IMR-90 (cell line): Measurements from ENCODE around the gene ZNF831. TPM values are rescaled to one million over a fixed set of nuclear protein-coding genes. Genes with fewer than 3 reads are reported as not detected.

Source experiments
- ATAC-seq: fragments of 200-7000 bp; cut with Tn5 transposase; 2 replicates; pipeline ENCODE4 v1.9.1; 2020; ENCODE audit warnings: low read depth, mild to moderate bottlenecking, moderate library complexity
- BruUV-seq: library from RNA; stranded (reverse); fragments of 400-500 nt; replicated peaks from 2 replicates; lab custom pipeline; 2021; lab: Mats Ljungman, UMichigan
- CTCF ChIA-PET: fragments of 300-600 bp; formaldehyde crosslinking; extraction: SDS; loops from one replicate; lab custom pipeline; 2021; ENCODE audit warnings: antibody characterized with exemption; lab: Yijun Ruan, JAX
- POLR2A ChIA-PET: fragments of 300-600 bp; sonication (Branson Sonifier 250); formaldehyde crosslinking; loops from one replicate; lab custom pipeline; 2022; ENCODE audit warnings: antibody characterized with exemption; ENCODE audit not compliant: unreplicated experiment; lab: Charles Lee
- DNase-seq: peaks from one replicate; pipeline ENCODE4 v3.0.0; 2013
- H2AFZ ChIP-seq: replicated peaks from 2 replicates; pipeline ENCODE3; 2013; ENCODE audit warnings: low read length, mild to moderate bottlenecking; ENCODE audit not compliant: poor library complexity
- H2AK5ac ChIP-seq: 2 replicates; pipeline ENCODE4 v1.6.1; 2013; ENCODE audit warnings: low read depth, low read length, inconsistent platforms
- H2AK9ac ChIP-seq: replicated peaks from 2 replicates; pipeline ENCODE3; 2013; ENCODE audit warnings: mild to moderate bottlenecking, low read depth, low read length, moderate library complexity; ENCODE audit not compliant: poor library complexity
- H2BK120ac ChIP-seq: 2 replicates; pipeline ENCODE4 v1.6.1; 2013; ENCODE audit warnings: low read depth, low read length, inconsistent platforms
- H2BK15ac ChIP-seq: 3 replicates; pipeline ENCODE4 v1.6.1; 2013; ENCODE audit warnings: low read depth, low read length, inconsistent platforms
- H2BK20ac ChIP-seq: 2 replicates; pipeline ENCODE4 v1.6.1; 2013; ENCODE audit warnings: low read depth, mild to moderate bottlenecking, inconsistent platforms, low read length, moderate library complexity
- H2BK5ac ChIP-seq: 2 replicates; pipeline ENCODE4 v1.6.1; 2013; ENCODE audit warnings: mild to moderate bottlenecking, low read depth, low read length, inconsistent platforms; ENCODE audit not compliant: poor library complexity, severe bottlenecking
- H3K14ac ChIP-seq: replicated peaks from 2 replicates; pipeline ENCODE4 v1.6.1; 2013; ENCODE audit warnings: low read depth, low read length, inconsistent platforms
- H3K18ac ChIP-seq: 2 replicates; pipeline ENCODE4 v1.6.1; 2013; ENCODE audit warnings: low read depth, low read length, control low read depth
- H3K23ac ChIP-seq: 2 replicates; pipeline ENCODE4 v1.6.1; 2013; ENCODE audit warnings: low read depth, low read length, inconsistent platforms
- H3K27ac ChIP-seq: 2 replicates; pipeline ENCODE4 v1.5.1; 2013; ENCODE audit warnings: mild to moderate bottlenecking, control low read depth, low read length; ENCODE audit not compliant: insufficient read depth
- H3K27me3 ChIP-seq: 2 replicates; pipeline ENCODE4 v1.6.1; 2013; ENCODE audit warnings: low read length; ENCODE audit not compliant: control insufficient read depth, insufficient read depth
- H3K36me3 ChIP-seq: 2 replicates; pipeline ENCODE4 v1.6.1; 2013; ENCODE audit warnings: low read length, mixed read lengths; ENCODE audit not compliant: control insufficient read depth, insufficient read depth
- H3K4ac ChIP-seq: 2 replicates; pipeline ENCODE4 v1.6.1; 2013; ENCODE audit warnings: low read depth, low read length, inconsistent platforms
- H3K4me1 ChIP-seq: 2 replicates; pipeline ENCODE4 v1.6.1; 2013; ENCODE audit warnings: low read length, mixed read lengths; ENCODE audit not compliant: control insufficient read depth, insufficient read depth
- H3K4me2 ChIP-seq: 2 replicates; pipeline ENCODE4 v1.6.1; 2013; ENCODE audit warnings: low read depth, mild to moderate bottlenecking, control low read depth, low read length, moderate library complexity
- H3K4me3 ChIP-seq: 2 replicates; pipeline ENCODE4 v1.5.1; 2013; ENCODE audit warnings: low read depth, mild to moderate bottlenecking, control low read depth, low read length, moderate library complexity; ENCODE audit not compliant: insufficient read depth
- H3K56ac ChIP-seq: 2 replicates; pipeline ENCODE4 v1.6.1; 2013; ENCODE audit warnings: low read length, inconsistent platforms; ENCODE audit not compliant: insufficient read depth; ENCODE audit errors: extremely low read depth
- H3K79me1 ChIP-seq, 2 experiments: 2 replicates each; pipeline ENCODE4 v1.6.1; 2013; ENCODE audit warnings: low read length in 2 of 2, inconsistent platforms in 1 of 2, low read depth in 1 of 2
- H3K9ac ChIP-seq: 2 replicates; pipeline ENCODE4 v1.6.1; 2013; ENCODE audit warnings: low read depth, low read length, control low read depth
- H3K9me1 ChIP-seq: 2 replicates; pipeline ENCODE4 v1.6.1; 2013; ENCODE audit warnings: low read length, inconsistent platforms; ENCODE audit not compliant: insufficient read depth
- H3K9me3 ChIP-seq: 2 replicates; pipeline ENCODE4 v1.6.1; 2013; ENCODE audit warnings: low read length; ENCODE audit not compliant: control insufficient read depth, insufficient read depth
- H4K20me1 ChIP-seq: 2 replicates; pipeline ENCODE4 v1.6.1; 2013; ENCODE audit warnings: low read length, inconsistent platforms; ENCODE audit not compliant: insufficient read depth
- H4K5ac ChIP-seq: 2 replicates; pipeline ENCODE4 v1.6.1; 2013; ENCODE audit warnings: mild to moderate bottlenecking, low read depth, low read length, control low read depth
- H4K8ac ChIP-seq, 2 experiments: 2 replicates each; pipeline ENCODE4 v1.6.1; 2013; ENCODE audit warnings: low read depth in 2 of 2, low read length in 2 of 2, control low read depth in 1 of 2, inconsistent platforms in 1 of 2
- H4K91ac ChIP-seq: 2 replicates; pipeline ENCODE4 v1.6.1; 2013; ENCODE audit warnings: low read depth, low read length, inconsistent platforms; ENCODE audit not compliant: insufficient read depth
- CEBPB ChIP-seq: IDR thresholded peaks from 2 replicates; pipeline ENCODE4 v1.6.1; 2012; ENCODE audit warnings: low read depth, low read length, improper control_type of control experiment
- CHD1 ChIP-seq: IDR thresholded peaks from 2 replicates; pipeline ENCODE4 v1.6.1; 2012; ENCODE audit warnings: low read depth, low read length, improper control_type of control experiment
- MAFK ChIP-seq: IDR thresholded peaks from 2 replicates; pipeline ENCODE4 v1.6.1; 2012; ENCODE audit warnings: low read depth, low read length, improper control_type of control experiment
- MAZ ChIP-seq: IDR thresholded peaks from 2 replicates; pipeline ENCODE4 v1.6.1; 2012; ENCODE audit warnings: low read depth, mild to moderate bottlenecking, low read length, improper control_type of control experiment, moderate library complexity, borderline replicate concordance
- MXI1 ChIP-seq: IDR thresholded peaks from 2 replicates; pipeline ENCODE4 v1.6.1; 2012; ENCODE audit warnings: low read depth, mild to moderate bottlenecking, low read length, moderate library complexity, borderline replicate concordance
- NFE2L2 ChIP-seq: fragments of 150-350 bp; IDR thresholded peaks from 2 replicates; pipeline ENCODE4 v1.6.1; 2016; ENCODE audit warnings: low read depth, mild to moderate bottlenecking, low read length
- RAD21 ChIP-seq: IDR thresholded peaks from 2 replicates; pipeline ENCODE4 v1.6.1; 2012; ENCODE audit warnings: low read length, improper control_type of control experiment
- RFX5 ChIP-seq: IDR thresholded peaks from 2 replicates; pipeline ENCODE4 v1.8.0; 2012; ENCODE audit warnings: low read depth, mild to moderate bottlenecking, low read length, moderate library complexity
- SMC3 ChIP-seq: fragments of 150-350 bp; IDR thresholded peaks from 2 replicates; pipeline ENCODE4 v1.6.1; 2016; ENCODE audit warnings: low read depth, mild to moderate bottlenecking, antibody characterized with exemption, low read length, moderate library complexity
- WGBS, 2 experiments: methylation state at CpG; one replicate each; pipeline versions ENCODE4 v1.1.5 to v1.1.7; 2013; ENCODE audit warnings: missing lambda C conversion rate in 2 of 2; ENCODE audit not compliant: insufficient read length in 1 of 2; ENCODE audit errors: extremely low coverage in 2 of 2; 5-methylcytosine and 5-hydroxymethylcytosine counted together
- dilution Hi-C: fragments of 300-500 bp; cut with HindIII; formaldehyde crosslinking; loops from one replicate; pipeline ENCODE4 v1.14.3; 2018; ENCODE audit warnings: low sequenced_read_pairs; ENCODE audit not compliant: unreplicated experiment
- in situ Hi-C: fragments of 300-500 bp; cut with MboI; formaldehyde crosslinking; loops from 3 replicates; pipeline ENCODE4 v1.14.3; 2019; ENCODE audit warnings: low sequenced_read_pairs, inconsistent platforms, mixed read lengths
- intact Hi-C: fragments of 100-400 bp; cut with micrococcal nuclease; formaldehyde crosslinking; loops from 2 replicates; pipeline ENCODE4 v1.10.0; 2022
- polyA plus RNA-seq, 3 experiments: library from polyadenylated mRNA; depleted of rRNA; stranded (reverse); fragments of >200 nt; gene quantifications; 2 replicates each; pipeline ENCODE4 v1.2.3, GENCODE V29; 2012; ENCODE audit warnings: low replicate concordance in 1 of 3
- total RNA-seq: library from RNA; depleted of rRNA; stranded (reverse); fragments of >200 nt; gene quantifications from 2 replicates; pipeline ENCODE4 v1.2.3, GENCODE V29; 2012
- TF ChIP-seq, protein P1 (sequence below): conservative IDR thresholded peaks from 2 replicates; pipeline ENCODE4 v1.5.1; 2012; ENCODE audit warnings: mild to moderate bottlenecking, low read depth, low read length, improper control_type of control experiment
- TF ChIP-seq, protein P2 (sequence below): fragments of 150-350 bp; IDR thresholded peaks from 2 replicates; pipeline ENCODE4 v1.6.1; 2017; ENCODE audit warnings: mild to moderate bottlenecking, antibody characterized with exemption, low read length, low read depth

ZNF831 gene
- total and polyA plus RNA-seq, 2 of the 4 experiments (the other 2 are of a cell fraction), result not detected

DNA sequence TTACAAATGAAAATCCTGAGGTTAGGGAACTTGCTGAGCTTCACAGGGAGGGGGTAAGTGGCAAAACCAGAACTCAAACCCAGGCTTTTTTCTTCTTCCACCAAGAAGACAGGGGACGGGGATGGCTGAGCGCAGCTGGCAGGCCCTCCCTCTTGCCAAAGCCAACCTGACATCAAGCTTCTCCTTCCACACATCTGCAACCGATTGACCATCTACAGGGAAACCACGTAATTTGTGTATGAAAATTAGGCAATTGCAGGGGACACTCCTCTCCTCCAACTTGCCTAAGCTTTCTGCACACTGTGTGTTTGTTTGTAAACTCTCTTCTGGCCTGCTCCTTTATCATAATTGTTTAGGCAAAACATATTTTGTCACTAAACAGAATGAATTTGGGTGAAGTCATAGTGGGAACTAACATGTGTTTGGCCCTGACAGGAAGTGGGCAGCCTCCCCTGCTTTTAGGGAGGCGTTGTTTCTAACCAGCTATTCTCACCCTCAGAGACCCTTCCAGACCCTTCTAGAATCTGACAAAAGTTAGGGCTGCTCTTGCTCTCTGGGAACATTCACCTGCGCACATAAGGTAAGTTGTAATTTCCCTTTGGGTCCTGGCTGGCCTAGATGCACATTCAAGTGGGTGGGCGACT lies 18.9 kb downstream of the ZNF831 start:
- no peak overlapping the region for H3K18ac ChIP-seq
- WGBS, 2 experiments, result no CpG with 5 or more reads among the region's 7 CpGs
- H3K56ac ChIP-seq, result no peak overlapping the region
- no peaks in the 10 kb centered on the region for H3K79me1 ChIP-seq
- no peak overlapping the region for H3K9ac ChIP-seq
- H3K14ac ChIP-seq, result no peak overlapping the region
- DNase-seq (no peak), ATAC-seq (no peak)
- no peaks in the 10 kb centered on the region for H3K9me3 ChIP-seq
- no peak overlapping the region for H3K4me3 ChIP-seq
- intact Hi-C loops (no loop called here), in situ Hi-C loops (no loop called here), dilution Hi-C loops (no loop called here)
- H3K9me1 ChIP-seq, result no peaks in the 10 kb centered on the region
- TF ChIP-seq RFX5, result no peak
- TF ChIP-seq RAD21, result no peak
- TF ChIP-seq MXI1, result no peak
- TF ChIP-seq CHD1, result no peak
- no peak for TF ChIP-seq NFE2L2
- TF ChIP-seq, protein P1, sequence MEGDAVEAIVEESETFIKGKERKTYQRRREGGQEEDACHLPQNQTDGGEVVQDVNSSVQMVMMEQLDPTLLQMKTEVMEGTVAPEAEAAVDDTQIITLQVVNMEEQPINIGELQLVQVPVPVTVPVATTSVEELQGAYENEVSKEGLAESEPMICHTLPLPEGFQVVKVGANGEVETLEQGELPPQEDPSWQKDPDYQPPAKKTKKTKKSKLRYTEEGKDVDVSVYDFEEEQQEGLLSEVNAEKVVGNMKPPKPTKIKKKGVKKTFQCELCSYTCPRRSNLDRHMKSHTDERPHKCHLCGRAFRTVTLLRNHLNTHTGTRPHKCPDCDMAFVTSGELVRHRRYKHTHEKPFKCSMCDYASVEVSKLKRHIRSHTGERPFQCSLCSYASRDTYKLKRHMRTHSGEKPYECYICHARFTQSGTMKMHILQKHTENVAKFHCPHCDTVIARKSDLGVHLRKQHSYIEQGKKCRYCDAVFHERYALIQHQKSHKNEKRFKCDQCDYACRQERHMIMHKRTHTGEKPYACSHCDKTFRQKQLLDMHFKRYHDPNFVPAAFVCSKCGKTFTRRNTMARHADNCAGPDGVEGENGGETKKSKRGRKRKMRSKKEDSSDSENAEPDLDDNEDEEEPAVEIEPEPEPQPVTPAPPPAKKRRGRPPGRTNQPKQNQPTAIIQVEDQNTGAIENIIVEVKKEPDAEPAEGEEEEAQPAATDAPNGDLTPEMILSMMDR, result no peak
- TF ChIP-seq MAZ, result no peak
- TF ChIP-seq MAFK, result no peak
- TF ChIP-seq SMC3, result no peak
- TF ChIP-seq CEBPB, result no peak
- TF ChIP-seq, protein P2, sequence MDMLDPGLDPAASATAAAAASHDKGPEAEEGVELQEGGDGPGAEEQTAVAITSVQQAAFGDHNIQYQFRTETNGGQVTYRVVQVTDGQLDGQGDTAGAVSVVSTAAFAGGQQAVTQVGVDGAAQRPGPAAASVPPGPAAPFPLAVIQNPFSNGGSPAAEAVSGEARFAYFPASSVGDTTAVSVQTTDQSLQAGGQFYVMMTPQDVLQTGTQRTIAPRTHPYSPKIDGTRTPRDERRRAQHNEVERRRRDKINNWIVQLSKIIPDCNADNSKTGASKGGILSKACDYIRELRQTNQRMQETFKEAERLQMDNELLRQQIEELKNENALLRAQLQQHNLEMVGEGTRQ, result no peak
- no peak overlapping the region for H2AK5ac ChIP-seq
- no peak overlapping the region for H2BK15ac ChIP-seq
- H4K5ac ChIP-seq, result no peak overlapping the region
- H4K20me1 ChIP-seq, result no peaks in the 10 kb centered on the region
- H3K27me3 ChIP-seq, result no peaks in the 10 kb centered on the region
- H2BK20ac ChIP-seq, result no peak overlapping the region
- no peak overlapping the region for H2AK9ac ChIP-seq
- ChIA-PET POLR2A (no interaction called here), CTCF (no interaction called here)
- H3K23ac ChIP-seq, result no peak overlapping the region
- no peak overlapping the region for H4K8ac ChIP-seq
- no peaks in the 10 kb centered on the region for H3K4me1 ChIP-seq
- H4K91ac ChIP-seq, result no peak overlapping the region
- no peak overlapping the region for H3K27ac ChIP-seq
- no peaks in the 10 kb centered on the region for H3K36me3 ChIP-seq
- H3K4ac ChIP-seq, result no peak overlapping the region
- no TSS peak for BruUV-seq
- H3K4me2 ChIP-seq, result no peak overlapping the region
- no peak overlapping the region for H2BK120ac ChIP-seq
- H2AFZ ChIP-seq, result no peak overlapping the region
- H2BK5ac ChIP-seq, result no peak overlapping the region
